GM12864 (cell line): ENCODE measurements around the gene IFT43.

ENCODE experiments used
- DNase-seq: peaks from one replicate; pipeline ENCODE4 v3.0.0-alpha.2; 2011; ENCODE audit warnings: low read depth
- H3K4me3 ChIP-seq: 2 replicates; pipeline ENCODE4 v1.5.1; 2011; ENCODE audit warnings: mild to moderate bottlenecking, low read depth, low read length, control low read depth
- TF ChIP-seq, protein P1 (sequence below): IDR thresholded peaks from 2 replicates; pipeline ENCODE4 v1.5.1; 2011; ENCODE audit warnings: low read depth, mild to moderate bottlenecking, moderate library complexity, low read length, control low read depth, inconsistent platforms; ENCODE audit errors: missing control alignments

IFT43 gene

DNA sequence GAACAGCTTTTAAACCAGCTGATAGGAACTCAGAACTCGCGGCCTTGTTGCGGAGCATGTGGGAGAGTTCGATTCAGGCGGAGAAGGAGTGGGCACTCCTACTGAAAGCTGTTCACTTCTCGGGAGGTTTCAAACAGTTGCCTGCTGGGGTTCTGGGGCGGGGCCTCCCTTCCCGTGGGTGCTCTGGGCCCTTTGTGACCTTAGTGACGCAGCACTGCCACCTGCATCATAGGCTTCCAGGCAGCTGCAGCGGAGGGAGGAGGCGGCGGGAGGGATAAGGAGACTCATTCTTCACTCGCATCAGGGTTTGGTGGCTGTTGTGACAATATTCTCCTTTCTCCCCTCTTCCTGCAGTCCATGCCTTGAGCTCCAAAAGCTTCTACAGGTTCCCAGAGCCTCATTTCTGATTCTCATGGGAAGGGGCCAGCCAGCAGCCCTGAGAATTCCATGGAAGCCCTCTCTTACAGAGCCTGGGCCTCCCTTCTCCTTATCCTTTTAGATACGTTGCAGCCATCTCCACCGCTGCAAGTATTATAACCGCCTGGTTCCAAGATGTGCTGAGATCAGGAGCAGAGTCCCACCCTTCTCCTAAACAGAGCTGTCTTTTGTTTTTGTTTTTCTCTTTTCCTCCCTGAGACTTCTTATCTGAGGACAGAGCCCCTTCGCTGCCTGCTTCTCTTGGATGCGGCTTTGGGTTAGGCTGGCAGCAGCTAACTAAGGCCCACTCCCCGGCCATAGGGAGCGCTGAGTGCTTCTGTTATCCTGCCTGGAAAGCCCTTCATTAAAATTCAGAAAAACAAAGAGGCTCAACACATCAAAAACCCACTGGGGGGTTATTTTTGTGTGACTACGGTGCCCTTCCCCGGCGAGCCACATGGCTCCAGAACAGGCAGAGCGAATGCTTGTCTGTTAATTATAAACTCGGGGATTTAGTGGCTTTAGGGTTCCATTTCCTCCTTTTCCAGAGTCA lies 98.5 kb downstream of the IFT43 start:
- TF ChIP-seq, protein P1, sequence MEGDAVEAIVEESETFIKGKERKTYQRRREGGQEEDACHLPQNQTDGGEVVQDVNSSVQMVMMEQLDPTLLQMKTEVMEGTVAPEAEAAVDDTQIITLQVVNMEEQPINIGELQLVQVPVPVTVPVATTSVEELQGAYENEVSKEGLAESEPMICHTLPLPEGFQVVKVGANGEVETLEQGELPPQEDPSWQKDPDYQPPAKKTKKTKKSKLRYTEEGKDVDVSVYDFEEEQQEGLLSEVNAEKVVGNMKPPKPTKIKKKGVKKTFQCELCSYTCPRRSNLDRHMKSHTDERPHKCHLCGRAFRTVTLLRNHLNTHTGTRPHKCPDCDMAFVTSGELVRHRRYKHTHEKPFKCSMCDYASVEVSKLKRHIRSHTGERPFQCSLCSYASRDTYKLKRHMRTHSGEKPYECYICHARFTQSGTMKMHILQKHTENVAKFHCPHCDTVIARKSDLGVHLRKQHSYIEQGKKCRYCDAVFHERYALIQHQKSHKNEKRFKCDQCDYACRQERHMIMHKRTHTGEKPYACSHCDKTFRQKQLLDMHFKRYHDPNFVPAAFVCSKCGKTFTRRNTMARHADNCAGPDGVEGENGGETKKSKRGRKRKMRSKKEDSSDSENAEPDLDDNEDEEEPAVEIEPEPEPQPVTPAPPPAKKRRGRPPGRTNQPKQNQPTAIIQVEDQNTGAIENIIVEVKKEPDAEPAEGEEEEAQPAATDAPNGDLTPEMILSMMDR: no peak
- no peak overlapping the region for H3K4me3 ChIP-seq
- no peak for DNase-seq

DNA sequence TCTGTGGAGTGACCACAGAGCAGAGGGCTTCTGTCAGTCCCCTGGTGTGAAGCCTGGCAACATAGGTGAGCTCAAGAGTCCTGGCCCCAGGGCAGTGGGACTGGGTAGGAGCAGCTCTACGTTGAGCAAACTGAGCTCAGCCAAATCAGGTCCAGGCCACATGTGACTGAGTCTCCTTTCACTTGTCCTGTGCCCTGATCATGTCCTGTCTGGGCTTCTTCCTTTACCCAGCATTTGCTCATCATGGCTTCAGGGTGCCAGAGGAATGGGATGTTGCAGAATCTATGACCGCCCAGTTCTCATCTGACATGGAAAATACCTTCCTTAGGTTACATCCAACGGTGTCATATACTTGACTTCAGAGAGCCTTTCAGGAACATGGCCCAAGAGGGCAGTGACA lies 99.8 kb downstream of the IFT43 start:
- DNase-seq: no peak
- H3K4me3 ChIP-seq: no peak overlapping the region
- TF ChIP-seq, protein P1: no peak

DNA sequence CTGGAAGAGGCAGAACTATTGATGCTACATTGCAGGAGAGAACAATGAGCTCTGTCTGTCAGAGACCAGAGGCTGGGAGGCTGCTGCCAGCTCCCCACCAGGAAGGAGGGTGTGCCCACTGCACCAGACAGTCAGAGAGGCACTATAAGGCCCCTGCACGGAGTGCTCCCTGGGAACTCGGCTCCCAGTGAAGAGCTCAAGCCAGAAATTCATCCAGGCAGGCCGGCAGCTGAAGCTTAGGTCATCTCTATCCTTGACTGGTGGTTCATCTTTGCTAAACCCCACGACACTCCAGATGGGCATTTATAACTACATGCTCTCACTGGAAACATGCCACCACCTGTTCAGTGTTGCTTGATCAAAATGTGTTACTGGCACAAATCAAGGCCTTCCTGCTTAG lies 101.1 kb downstream of the IFT43 start:
- DNase-seq: no peak
- TF ChIP-seq, protein P1: no peak
- H3K4me3 ChIP-seq: no peak overlapping the region

DNA sequence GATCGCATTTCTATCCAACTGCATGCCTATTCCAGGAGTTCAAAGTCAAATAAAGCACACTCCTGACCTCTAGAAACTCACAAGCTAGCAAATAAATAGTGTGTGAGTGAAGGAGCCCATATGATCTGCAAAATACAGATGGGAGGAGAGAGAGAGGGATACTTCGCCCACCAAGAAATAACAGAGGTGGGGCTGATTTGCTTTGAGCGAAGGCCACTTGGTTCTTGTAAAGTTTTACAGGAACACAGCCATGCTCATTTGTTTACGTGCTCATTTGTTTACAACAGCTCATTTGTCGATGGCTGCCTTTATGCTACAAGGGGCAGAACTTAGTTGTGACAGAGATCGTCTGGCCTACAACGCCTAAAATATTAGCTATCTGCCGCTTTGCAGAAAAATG lies 102.8 kb downstream of the IFT43 start:
- no peak for DNase-seq
- H3K4me3 ChIP-seq: no peak overlapping the region
- TF ChIP-seq, protein P1: no peak

DNA sequence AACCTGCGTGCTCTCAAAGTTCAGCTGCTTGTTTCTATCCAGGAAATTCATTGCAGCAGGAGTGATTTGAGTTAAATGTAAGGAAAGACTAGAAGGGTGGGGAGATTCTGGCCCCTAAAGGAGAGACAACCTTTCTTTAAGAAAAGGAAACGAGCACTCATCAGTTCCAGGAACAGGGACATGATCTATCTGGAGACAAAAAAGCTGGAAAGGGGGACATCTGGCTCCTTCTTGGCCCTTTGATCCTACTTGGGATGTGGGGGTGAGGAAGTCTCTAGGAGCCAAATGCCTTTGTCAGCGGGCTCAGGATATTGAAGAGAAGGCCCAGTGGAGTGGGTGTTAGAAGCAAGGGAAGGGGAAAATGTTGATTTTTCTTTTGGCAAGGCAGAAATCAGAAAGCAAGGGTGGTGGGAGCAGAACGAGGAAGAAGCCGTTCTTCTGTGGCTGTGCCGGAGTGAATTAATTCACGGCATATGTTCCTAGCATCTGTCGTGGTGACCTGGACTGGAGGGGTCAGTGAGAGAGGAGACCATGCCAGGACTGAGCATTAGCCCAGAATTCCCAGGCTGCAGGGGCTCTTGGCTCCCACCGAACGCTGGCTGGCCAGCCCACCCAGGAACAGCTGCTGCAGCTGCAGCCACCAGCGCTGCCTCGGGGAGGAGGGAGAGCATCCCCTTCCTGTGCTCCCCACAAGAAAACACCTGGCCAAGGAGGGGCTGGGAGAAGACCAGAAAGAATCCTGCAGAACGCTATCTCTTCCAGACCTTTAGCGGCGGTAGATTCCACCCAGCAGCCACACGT lies 103.4 kb downstream of the IFT43 start:
- no peak overlapping the region for H3K4me3 ChIP-seq
- TF ChIP-seq, protein P1: no peak
- no peak for DNase-seq

DNA sequence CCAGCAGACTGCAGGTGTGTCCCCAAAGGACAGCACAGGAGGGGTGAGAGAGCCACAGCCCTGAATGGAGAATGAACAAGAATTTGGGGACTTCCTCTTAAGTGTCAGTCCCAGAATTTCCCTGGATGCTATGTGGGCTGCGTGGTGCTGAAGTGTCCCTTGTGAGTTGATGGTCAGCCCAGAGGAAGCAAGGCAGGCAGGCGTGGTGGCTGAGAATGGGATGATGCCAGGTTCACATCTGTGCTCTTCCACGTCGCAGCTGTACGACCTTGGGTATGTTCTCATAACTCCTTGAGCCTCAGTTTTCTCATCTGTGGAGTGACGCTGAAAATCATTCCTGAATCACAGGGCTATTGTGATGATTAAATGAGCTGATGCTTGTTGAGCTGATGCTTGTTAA lies 104.0 kb downstream of the IFT43 start:
- no peak overlapping the region for H3K4me3 ChIP-seq
- no peak for DNase-seq
- TF ChIP-seq, protein P1: no peak
